Right lobe of liver (tissue), 4 donors: Measurements from ENCODE around the gene ADGRD1.

Experiments used
- CTCF ChIP-seq, 4 donors: fragments of 200-600 bp in 3 of 4; fragments of 450-650 bp in 1 of 4; IDR thresholded peaks; one replicate each; pipeline versions ENCODE4 v1.5.1 to v1.8.0; 2016 to 2022; ENCODE audit warnings: antibody characterized with exemption in 4 of 4, mild to moderate bottlenecking in 2 of 4
- POLR2A ChIP-seq: fragments of 450-650 bp; IDR thresholded peaks from one replicate; pipeline ENCODE4 v1.6.1; 2017; ENCODE audit warnings: antibody characterized with exemption, mild to moderate bottlenecking
- donor health status: DM: no; HTN: no; CAD: no.
- donor health status: DM: no; HTN: no; CAD: no.
- donor health status: DM: no; HTN: yes; CAD: no.

- TF ChIP-seq CTCF (IDR thresholded peaks at IDR 0.05), result no peak
- no peak for TF ChIP-seq POLR2A
Measured at GRCh38 chr12:131163189-131163738, 209.6 kb downstream of the ADGRD1 start.
